H9 (cell line): Measurements from ENCODE around the gene IGFBP7. TPM values are rescaled to one million over a fixed set of nuclear protein-coding genes. Genes with fewer than 3 reads are reported as not detected.

Experiments
- DNase-seq: peaks from one replicate; pipeline ENCODE4 v3.0.0-alpha.2; 2017
- H2AFZ ChIP-seq: one replicate; pipeline ENCODE4 v1.6.1; 2013; ENCODE audit warnings: mild to moderate bottlenecking, low read length, control low read depth, moderate library complexity
- H2AK5ac ChIP-seq: 2 replicates; pipeline ENCODE4 v1.6.1; 2013; ENCODE audit warnings: low read length, control low read depth, mixed read lengths; ENCODE audit not compliant: insufficient read length
- H2BK120ac ChIP-seq: one replicate; pipeline ENCODE4 v1.6.1; 2013; ENCODE audit warnings: low read depth, mild to moderate bottlenecking, low read length, control low read depth, inconsistent platforms; ENCODE audit not compliant: poor library complexity, severe bottlenecking
- H2BK12ac ChIP-seq: 2 replicates; pipeline ENCODE4 v1.6.1; 2013; ENCODE audit warnings: low read length, control low read depth, mixed read lengths, low read depth; ENCODE audit not compliant: insufficient read length
- H2BK15ac ChIP-seq: 2 replicates; pipeline ENCODE4 v1.6.1; 2013; ENCODE audit warnings: low read depth, low read length, control low read depth
- H2BK20ac ChIP-seq: one replicate; pipeline ENCODE4 v1.6.1; 2013; ENCODE audit warnings: low read depth, mild to moderate bottlenecking, low read length, control low read depth, inconsistent platforms; ENCODE audit not compliant: poor library complexity, severe bottlenecking
- H2BK5ac ChIP-seq: 2 replicates; pipeline ENCODE4 v1.6.1; 2013; ENCODE audit warnings: low read length, control low read depth, mixed read lengths; ENCODE audit not compliant: insufficient read length
- H3K14ac ChIP-seq: 2 replicates; pipeline ENCODE4 v1.6.1; 2013; ENCODE audit warnings: low read length, control low read depth; ENCODE audit not compliant: insufficient read depth
- H3K18ac ChIP-seq: 2 replicates; pipeline ENCODE4 v1.6.1; 2013; ENCODE audit warnings: low read depth, mild to moderate bottlenecking, mixed read lengths, low read length, control low read depth; ENCODE audit not compliant: insufficient read length
- H3K23ac ChIP-seq: 2 replicates; pipeline ENCODE4 v1.6.1; 2013; ENCODE audit warnings: low read length, control low read depth, mixed read lengths, low read depth; ENCODE audit not compliant: insufficient read length
- H3K23me2 ChIP-seq: 2 replicates; pipeline ENCODE4 v1.6.1; 2013; ENCODE audit warnings: low read depth, mild to moderate bottlenecking, mixed read lengths, low read length, control low read depth; ENCODE audit not compliant: insufficient read length, poor library complexity, severe bottlenecking
- H3K27ac ChIP-seq: 2 replicates; pipeline ENCODE4 v1.5.1; 2013; ENCODE audit warnings: low read length, control low read depth, mixed read lengths, low read depth; ENCODE audit not compliant: insufficient read length
- H3K27me3 ChIP-seq: 2 replicates; pipeline ENCODE4 v1.6.1; 2013; ENCODE audit warnings: low read length, control low read depth, inconsistent platforms; ENCODE audit not compliant: insufficient read depth
- H3K4ac ChIP-seq: 2 replicates; pipeline ENCODE4 v1.6.1; 2013; ENCODE audit warnings: low read depth, mild to moderate bottlenecking, control low read depth, inconsistent platforms, low read length, moderate library complexity
- H3K4me1 ChIP-seq: 2 replicates; pipeline ENCODE4 v1.6.1; 2013; ENCODE audit warnings: low read length, control low read depth, inconsistent platforms; ENCODE audit not compliant: insufficient read depth
- H3K4me2 ChIP-seq: 2 replicates; pipeline ENCODE4 v1.6.1; 2013; ENCODE audit warnings: low read length, control low read depth, mixed read lengths; ENCODE audit not compliant: insufficient read length, insufficient read depth
- H3K56ac ChIP-seq: 2 replicates; pipeline ENCODE4 v1.6.1; 2013; ENCODE audit warnings: low read depth, mild to moderate bottlenecking, mixed read lengths, low read length, control low read depth; ENCODE audit not compliant: insufficient read length
- H3K79me1 ChIP-seq: 2 replicates; pipeline ENCODE4 v1.6.1; 2013; ENCODE audit warnings: low read depth, mild to moderate bottlenecking, moderate library complexity, low read length, control low read depth, inconsistent platforms; ENCODE audit not compliant: insufficient read depth, poor library complexity, severe bottlenecking
- H3K79me2 ChIP-seq: 2 replicates; pipeline ENCODE4 v1.6.1; 2013; ENCODE audit warnings: low read length, control low read depth, inconsistent platforms; ENCODE audit not compliant: insufficient read depth
- H3K9ac ChIP-seq: 2 replicates; pipeline ENCODE4 v1.6.1; 2013; ENCODE audit warnings: low read length, control low read depth, mixed read lengths; ENCODE audit not compliant: insufficient read length; ENCODE audit errors: extremely low read depth
- H3K9me3 ChIP-seq: one replicate; pipeline ENCODE4 v1.6.1; 2013; ENCODE audit warnings: low read depth, low read length, inconsistent platforms; ENCODE audit not compliant: control insufficient read depth
- H3T11ph ChIP-seq: one replicate; pipeline ENCODE4 v1.6.1; 2013; ENCODE audit warnings: mild to moderate bottlenecking, low read length, control low read depth, inconsistent platforms
- H4K20me1 ChIP-seq: one replicate; pipeline ENCODE4 v1.6.1; 2013; ENCODE audit not compliant: control insufficient read depth, insufficient read length, insufficient read depth
- H4K5ac ChIP-seq: 2 replicates; pipeline ENCODE4 v1.6.1; 2013; ENCODE audit warnings: low read depth, mild to moderate bottlenecking, mixed read lengths, low read length, control low read depth; ENCODE audit not compliant: insufficient read length
- H4K8ac ChIP-seq: replicated peaks from 2 replicates; pipeline ENCODE4 v1.6.1; 2013; ENCODE audit warnings: low read length, control low read depth, mixed read lengths, low read depth; ENCODE audit not compliant: insufficient read length
- H4K91ac ChIP-seq: 2 replicates; pipeline ENCODE4 v1.6.1; 2013; ENCODE audit warnings: low read depth, mild to moderate bottlenecking, moderate library complexity, mixed read lengths, low read length, control low read depth; ENCODE audit not compliant: insufficient read length
- H3K27ac Mint-ChIP-seq, 3 experiments: 2 replicates in 2 of 3; 3 replicates in 1 of 3; pipeline ENCODE4 v1.8.0; 2020 to 2021; ENCODE audit warnings: mixed read lengths in 3 of 3, mild to moderate bottlenecking in 1 of 3, moderate library complexity in 1 of 3
- H3K27me3 Mint-ChIP-seq: 2 replicates; pipeline ENCODE4 v1.8.0; 2021; ENCODE audit warnings: low read depth, mild to moderate bottlenecking, moderate library complexity, mixed read lengths
- H3K36me3 Mint-ChIP-seq, 3 experiments: 2 replicates in 2 of 3; 3 replicates in 1 of 3; pipeline ENCODE4 v1.8.0; 2020 to 2021; ENCODE audit warnings: low read depth in 3 of 3, mixed read lengths in 3 of 3; ENCODE audit not compliant: insufficient read depth in 1 of 3
- H3K4me1 Mint-ChIP-seq, 2 experiments: 2 replicates each; pipeline ENCODE4 v1.8.0; 2020; ENCODE audit warnings: mixed read lengths in 2 of 2
- H3K4me3 Mint-ChIP-seq, 2 experiments: 2 replicates in 1 of 2; 3 replicates in 1 of 2; pipeline ENCODE4 v1.8.0; 2020 to 2021; ENCODE audit warnings: mild to moderate bottlenecking in 2 of 2, mixed read lengths in 2 of 2, moderate library complexity in 1 of 2
- H3K9me3 Mint-ChIP-seq, 2 experiments: 2 replicates in 1 of 2; 3 replicates in 1 of 2; pipeline ENCODE4 v1.8.0; 2020; ENCODE audit warnings: mild to moderate bottlenecking in 2 of 2, mixed read lengths in 2 of 2, moderate library complexity in 1 of 2
- WGBS: extraction: QIAGEN DNeasy Blood & Tissue Kit; methylation state at CpG from one replicate; pipeline ENCODE4 v1.1.7; 2013; ENCODE audit warnings: missing lambda C conversion rate, low lambda C conversion rate, mixed read lengths; ENCODE audit not compliant: insufficient read length; ENCODE audit errors: extremely low coverage; 5-methylcytosine and 5-hydroxymethylcytosine counted together
- total RNA-seq: library from RNA; stranded (reverse); gene quantifications from 2 replicates; pipeline ENCODE4 v1.2.1, GENCODE V29; 2021
- TF ChIP-seq, protein P1 (sequence below): fragments of 200-600 bp; sonication (generic); conservative IDR thresholded peaks from 3 replicates; pipeline ENCODE4 v1.8.0; 2021; ENCODE audit warnings: antibody characterized with exemption, mild to moderate bottlenecking

The IGFBP7 gene
- total RNA-seq, 1 experiment from 2014 or later = 0.37 TPM

DNA sequence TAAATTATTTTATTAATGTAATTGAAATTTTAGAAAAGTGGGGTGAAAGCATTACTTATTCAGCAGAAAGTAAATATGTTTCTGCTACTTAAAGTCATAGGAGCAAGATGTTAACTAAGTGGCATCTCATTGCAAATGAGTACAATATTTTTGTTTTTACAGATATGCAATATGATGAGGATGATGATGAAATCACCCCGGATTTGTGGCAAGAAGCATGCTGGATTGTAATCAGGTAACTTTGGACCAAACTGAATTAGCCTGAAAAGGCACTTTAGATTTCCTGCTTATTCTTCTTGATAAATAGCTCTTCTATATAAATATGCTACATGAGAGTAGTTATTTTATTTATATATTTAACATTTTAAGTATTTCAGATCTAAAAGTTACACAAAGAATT lies 124.0 kb downstream of the IGFBP7 start:
- H3K79me2 ChIP-seq = peaks cover 14% of the 10 kb centered on the region; the same call in 1 of the 2 replicates
- no peak overlapping the region for H3K27ac ChIP-seq
- no peak overlapping the region for H3T11ph ChIP-seq
- no peak overlapping the region for H2BK5ac ChIP-seq
- H2BK20ac ChIP-seq = no peak overlapping the region
- no peak overlapping the region for H4K91ac ChIP-seq
- H4K5ac ChIP-seq = no peak overlapping the region
- H4K20me1 ChIP-seq = no peaks in the 10 kb centered on the region
- H2BK15ac ChIP-seq = no peak overlapping the region
- H3K27me3 ChIP-seq = no peaks in the 10 kb centered on the region
- no peaks in the 10 kb centered on the region for H3K23me2 ChIP-seq
- no CpG with 5 or more reads among the region's 1 CpG for WGBS
- H3K27me3 Mint-ChIP-seq = no peaks in the 10 kb centered on the region
- H3K4me1 ChIP-seq = no peaks in the 10 kb centered on the region
- no peak overlapping the region for H2AK5ac ChIP-seq
- H3K79me1 ChIP-seq = peaks cover 2% of the 10 kb centered on the region
- no peak overlapping the region for H3K56ac ChIP-seq
- H2BK120ac ChIP-seq = no peak overlapping the region
- H3K4me1 Mint-ChIP-seq = peaks cover 0 to 10% of the 10 kb centered on the region in 2 experiments; a peak in 1 of 4 replicates
- H3K9me3 Mint-ChIP-seq = no peaks in the 10 kb centered on the region
- H3K18ac ChIP-seq = no peak overlapping the region
- no peak for DNase-seq
- H3K23ac ChIP-seq = no peak overlapping the region
- H2AFZ ChIP-seq = no peak overlapping the region
- H3K9me3 ChIP-seq = no peaks in the 10 kb centered on the region
- no peak overlapping the region for H2BK12ac ChIP-seq
- no peak overlapping the region for H3K4ac ChIP-seq
- H3K14ac ChIP-seq = no peak overlapping the region
- H3K36me3 Mint-ChIP-seq = peaks cover 17 to 45% (median 30%) of the 10 kb centered on the region in 3 experiments; a peak in 6 of 7 replicates
- H3K27ac Mint-ChIP-seq = no peak overlapping the region
- no peak overlapping the region for H3K4me2 ChIP-seq
- H3K9ac ChIP-seq = no peak overlapping the region
- TF ChIP-seq, protein P1, sequence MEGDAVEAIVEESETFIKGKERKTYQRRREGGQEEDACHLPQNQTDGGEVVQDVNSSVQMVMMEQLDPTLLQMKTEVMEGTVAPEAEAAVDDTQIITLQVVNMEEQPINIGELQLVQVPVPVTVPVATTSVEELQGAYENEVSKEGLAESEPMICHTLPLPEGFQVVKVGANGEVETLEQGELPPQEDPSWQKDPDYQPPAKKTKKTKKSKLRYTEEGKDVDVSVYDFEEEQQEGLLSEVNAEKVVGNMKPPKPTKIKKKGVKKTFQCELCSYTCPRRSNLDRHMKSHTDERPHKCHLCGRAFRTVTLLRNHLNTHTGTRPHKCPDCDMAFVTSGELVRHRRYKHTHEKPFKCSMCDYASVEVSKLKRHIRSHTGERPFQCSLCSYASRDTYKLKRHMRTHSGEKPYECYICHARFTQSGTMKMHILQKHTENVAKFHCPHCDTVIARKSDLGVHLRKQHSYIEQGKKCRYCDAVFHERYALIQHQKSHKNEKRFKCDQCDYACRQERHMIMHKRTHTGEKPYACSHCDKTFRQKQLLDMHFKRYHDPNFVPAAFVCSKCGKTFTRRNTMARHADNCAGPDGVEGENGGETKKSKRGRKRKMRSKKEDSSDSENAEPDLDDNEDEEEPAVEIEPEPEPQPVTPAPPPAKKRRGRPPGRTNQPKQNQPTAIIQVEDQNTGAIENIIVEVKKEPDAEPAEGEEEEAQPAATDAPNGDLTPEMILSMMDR = no peak
- no peak overlapping the region for H4K8ac ChIP-seq
- no peak overlapping the region for H3K4me3 Mint-ChIP-seq
